Measurements from ENCODE around the gene HGFAC.

The HGFAC gene

DNA sequence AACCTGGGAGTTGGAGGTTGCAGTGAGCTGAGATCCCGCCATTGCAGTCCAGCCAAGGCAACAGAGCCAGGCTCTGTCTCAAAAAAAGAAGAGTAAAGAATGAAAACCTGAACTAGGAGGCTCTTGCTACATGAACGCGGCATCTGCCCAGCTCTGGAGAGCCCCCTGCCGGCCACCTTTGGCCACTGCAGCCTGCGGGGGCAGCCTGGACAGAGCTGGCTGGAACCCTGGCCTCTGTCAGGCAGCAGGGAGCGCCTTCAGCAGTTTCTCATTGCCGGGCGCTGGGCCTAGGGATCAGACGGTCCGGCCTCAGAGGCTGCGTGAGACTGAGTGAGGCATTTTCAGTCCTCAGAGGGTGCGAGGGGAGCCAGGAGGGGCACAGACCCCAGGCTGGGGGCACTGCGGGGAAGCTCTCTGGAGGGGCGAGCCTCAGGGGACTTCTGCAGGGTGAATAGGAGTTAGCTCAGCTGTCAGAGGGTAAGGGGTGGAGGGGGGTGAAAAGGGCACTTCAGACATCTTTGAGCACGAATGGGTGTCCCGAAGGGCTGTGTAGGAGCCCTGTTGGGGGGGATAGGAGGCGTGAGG, 38.9 kb downstream of the HGFAC start:
- TF ChIP-seq GATA2 (IDR thresholded peaks at IDR 0.05; ENCODE audit: low read depth, low read length) (no peak), GATA3 (IDR thresholded peaks at IDR 0.05; ENCODE audit: low read depth, low read length) (no peak)

DNA sequence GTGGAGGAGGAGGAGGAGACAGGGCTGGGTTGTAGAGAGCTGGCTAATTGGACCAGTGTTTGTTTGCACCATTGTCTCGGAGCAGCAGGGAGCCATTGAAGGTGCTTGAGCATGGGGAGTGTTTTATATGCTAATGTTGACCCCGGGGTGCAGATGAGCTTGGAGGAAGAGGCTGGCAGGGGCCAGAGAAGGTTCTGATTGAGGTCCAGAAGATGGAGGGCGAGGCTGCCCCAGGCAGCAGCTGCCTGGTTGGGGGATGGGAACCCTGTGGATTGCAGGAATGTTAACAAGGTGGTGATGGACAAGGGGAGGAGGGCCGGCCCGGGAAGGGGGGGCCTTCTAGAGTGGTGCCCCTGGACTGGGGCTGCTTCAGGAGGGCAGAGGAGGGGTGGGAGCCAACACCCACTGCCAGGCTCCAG, 39.4 kb downstream of the HGFAC start:
- no peak for TF ChIP-seq GATA3 (IDR thresholded peaks at IDR 0.05; ENCODE audit: low read depth, low read length)
- no peak for TF ChIP-seq GATA2 (IDR thresholded peaks at IDR 0.05; ENCODE audit: low read depth, low read length)

DNA sequence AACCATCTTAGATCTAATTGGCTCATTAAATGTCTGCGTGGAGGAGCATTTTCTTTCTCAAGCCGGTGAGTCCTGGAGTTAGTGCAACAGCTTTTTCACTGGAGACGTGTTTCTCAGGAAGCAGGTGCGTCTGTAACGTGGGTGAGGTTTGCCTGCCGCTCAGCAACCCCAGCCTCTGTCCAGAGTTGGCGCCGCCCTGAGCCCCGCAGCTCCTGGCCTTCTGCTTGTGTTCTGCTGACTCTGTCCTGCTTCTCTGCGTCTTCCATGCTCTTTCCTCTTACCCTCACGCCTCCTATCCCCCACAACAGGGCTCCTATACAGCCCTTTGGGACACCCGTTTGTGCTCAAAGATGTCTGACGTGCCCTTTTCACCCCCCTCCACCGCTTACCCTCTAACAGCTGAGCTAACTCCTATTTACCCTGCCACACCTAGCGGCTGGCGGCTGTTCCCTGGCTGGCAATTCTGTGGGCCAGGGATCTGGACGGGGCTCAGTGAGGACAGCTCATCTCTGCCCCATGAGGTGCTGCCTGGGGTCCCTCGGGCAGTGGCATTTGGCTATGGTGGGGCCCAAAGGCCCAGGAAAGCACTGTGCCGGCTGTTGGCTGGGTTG, 40.1 kb downstream of the HGFAC start:
- TF ChIP-seq GATA2 (IDR thresholded peaks at IDR 0.05; ENCODE audit: low read depth, low read length) (no peak), GATA3 (IDR thresholded peaks at IDR 0.05; ENCODE audit: low read depth, low read length) (no peak)

DNA sequence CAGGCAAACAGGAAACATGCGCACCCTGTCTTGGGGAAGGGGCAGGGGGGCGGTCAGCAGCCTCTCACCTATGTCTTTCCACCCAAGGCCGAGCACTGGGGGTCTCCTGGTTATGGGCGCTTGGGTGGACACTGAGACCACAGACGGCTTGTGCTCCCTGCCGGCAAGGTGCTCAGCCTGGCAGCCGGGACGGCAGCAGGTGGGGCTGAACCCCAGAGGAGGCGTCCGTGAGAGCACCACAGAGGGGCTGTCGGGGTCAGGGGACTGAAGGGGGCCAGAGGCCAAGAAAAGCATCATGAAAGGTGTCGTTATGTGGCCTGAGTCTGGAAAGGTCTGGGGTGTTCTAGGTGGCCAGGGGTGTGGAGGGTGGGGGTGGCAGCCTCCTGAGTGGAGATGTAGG, 40.9 kb downstream of the HGFAC start:
- TF ChIP-seq GATA3 (IDR thresholded peaks at IDR 0.05; ENCODE audit: low read depth, low read length) = no peak
- no peak for TF ChIP-seq GATA2 (IDR thresholded peaks at IDR 0.05; ENCODE audit: low read depth, low read length)

DNA sequence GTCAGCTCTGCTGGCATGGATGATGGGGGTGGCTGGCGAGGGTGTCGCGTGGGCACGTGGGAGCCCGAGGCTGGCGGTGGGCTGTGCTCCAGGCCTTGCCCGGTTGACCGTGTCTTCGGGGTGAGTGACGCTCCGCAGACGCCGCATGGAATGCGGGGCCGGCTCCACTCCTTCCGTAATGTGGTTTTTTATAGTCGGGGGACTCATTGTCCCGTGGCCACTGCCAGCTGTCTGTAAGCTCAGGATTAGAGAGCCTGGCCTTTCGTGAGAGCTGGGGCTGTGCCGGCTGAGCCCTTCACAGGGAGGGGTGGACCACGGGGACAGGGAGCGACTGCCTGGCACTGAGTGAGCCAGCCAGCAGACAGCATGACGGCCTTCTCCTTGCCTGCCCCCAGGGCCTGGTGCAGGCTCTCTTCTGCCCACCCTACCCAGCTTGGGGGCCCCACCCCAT, 41.7 kb downstream of the HGFAC start:
- no peak for TF ChIP-seq GATA3 (IDR thresholded peaks at IDR 0.05; ENCODE audit: low read depth, low read length)
- no peak for TF ChIP-seq GATA2 (IDR thresholded peaks at IDR 0.05; ENCODE audit: low read depth, low read length)

DNA sequence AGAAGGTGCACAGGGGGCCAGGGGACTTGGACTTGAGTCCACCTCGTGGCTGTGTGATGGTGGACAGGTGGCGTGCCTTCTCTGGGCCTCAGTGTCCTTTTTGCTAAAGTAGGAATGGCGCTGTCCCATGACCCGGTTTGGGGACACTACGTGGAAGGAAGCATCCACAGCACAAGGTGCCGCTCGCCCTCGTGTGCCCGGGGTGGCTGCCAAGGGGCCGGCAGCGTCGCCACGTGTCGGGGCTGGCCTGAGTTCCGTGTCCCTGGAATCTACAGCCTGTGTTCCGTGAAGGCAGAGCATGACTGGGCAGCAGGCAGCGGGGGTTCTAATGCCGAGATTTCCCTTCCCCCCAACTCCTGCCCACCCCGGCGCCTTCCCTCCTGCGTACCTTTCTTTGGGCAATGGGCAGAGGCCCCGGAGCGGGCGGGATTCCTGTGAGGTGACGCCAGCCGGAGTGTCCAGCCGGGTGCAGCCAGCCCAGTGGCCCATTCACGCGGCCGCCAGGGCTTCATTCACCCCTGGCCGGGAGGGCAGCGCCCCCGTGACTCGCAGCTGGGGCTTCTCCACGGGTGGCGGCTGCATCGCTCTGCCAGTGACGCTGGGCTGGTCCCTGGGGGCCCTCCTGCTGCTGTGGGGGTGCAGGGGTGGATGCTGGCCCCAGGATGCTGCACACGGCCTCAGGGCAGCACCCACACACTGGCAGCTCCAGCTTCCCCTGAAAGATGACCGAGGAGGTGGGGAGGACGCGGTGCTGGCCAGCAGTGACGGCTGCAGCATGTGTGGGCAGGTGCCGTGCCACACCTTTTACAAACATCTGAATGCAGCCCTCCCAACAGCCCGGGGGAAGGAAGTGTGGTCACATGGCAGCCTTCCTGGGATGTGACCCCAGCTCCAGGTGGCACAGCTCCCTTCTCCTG, 42.5 kb downstream of the HGFAC start:
- TF ChIP-seq GATA3 (IDR thresholded peaks at IDR 0.05; ENCODE audit: low read depth, low read length) (no peak), GATA2 (IDR thresholded peaks at IDR 0.05; ENCODE audit: low read depth, low read length) (no peak)

DNA sequence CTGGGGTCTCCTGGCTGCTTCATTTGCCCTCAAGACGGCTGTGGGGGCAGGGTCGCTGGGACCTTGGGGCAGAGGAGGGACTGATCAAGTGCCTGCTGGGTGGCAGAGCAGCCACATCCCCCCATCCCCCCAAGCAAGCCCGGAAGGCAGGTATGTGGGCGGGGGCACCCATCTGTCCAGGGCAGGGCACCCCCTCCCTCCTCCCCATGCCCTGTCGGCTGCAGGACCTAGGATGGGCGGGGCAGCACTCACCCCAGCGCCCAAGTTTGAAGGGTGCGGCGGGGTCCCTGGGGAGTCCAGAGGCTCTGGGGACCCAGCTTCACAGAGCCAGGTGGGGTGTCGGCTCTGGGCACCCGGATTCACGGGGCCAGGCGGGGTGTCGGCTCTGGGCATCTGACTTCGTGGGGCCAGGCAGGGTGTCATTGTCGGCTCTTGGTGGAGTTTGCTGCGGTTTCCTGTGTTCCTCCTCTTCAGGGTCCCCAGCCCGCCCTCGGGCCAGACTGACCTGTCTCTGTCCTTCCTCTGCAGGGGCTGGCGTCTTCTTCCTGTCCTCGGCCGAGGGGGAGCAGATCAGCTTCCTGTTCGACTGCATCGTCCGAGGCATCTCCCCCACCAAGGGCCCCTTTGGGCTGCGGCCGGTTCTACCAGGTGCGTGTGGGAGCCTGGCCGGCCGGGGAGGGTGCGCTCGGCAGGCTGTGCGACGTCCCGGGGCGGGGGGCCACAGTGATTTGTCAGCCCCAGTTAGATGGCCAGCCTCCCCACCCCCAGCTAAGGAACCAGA, 43.4 kb downstream of the HGFAC start:
- TF ChIP-seq GATA3 (IDR thresholded peaks at IDR 0.05; ENCODE audit: low read depth, low read length) = no peak
- TF ChIP-seq GATA2 (IDR thresholded peaks at IDR 0.05; ENCODE audit: low read depth, low read length) = no peak

DNA sequence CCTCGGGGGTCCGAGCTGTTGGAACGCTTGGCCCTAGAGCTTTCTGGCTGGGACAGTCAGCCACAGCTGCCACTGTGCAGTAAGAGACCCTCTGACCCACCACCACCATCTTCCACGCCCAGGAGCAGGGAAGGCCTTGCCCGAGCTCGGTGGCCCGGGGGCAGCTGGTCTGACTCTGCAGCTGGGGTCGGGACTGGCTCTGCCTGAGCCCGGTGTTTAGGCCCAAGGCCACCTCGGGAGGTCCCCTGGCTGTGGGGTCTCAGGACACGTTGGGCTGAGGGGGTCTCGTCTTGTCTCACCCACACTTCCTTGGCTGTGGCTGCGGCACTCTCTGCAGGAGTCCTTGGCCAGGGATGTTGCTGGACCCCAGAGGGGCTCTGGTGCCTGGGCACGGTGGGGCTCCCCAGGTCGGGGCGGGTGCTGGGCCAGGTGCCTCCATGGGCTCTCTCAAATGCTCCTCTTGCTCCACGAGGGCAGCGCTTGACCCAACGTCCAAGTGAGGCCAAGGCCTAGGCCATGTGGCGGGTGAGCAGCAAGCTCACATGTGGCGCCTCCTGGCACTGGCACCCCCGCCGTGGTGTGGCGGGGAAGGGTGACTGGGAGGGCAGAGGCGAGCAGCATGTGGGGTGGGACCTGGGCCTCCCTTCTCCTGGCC, 44.2 kb downstream of the HGFAC start:
- TF ChIP-seq GATA2 (IDR thresholded peaks at IDR 0.05; ENCODE audit: low read depth, low read length) = no peak
- TF ChIP-seq GATA3 (IDR thresholded peaks at IDR 0.05; ENCODE audit: low read depth, low read length) = no peak

DNA sequence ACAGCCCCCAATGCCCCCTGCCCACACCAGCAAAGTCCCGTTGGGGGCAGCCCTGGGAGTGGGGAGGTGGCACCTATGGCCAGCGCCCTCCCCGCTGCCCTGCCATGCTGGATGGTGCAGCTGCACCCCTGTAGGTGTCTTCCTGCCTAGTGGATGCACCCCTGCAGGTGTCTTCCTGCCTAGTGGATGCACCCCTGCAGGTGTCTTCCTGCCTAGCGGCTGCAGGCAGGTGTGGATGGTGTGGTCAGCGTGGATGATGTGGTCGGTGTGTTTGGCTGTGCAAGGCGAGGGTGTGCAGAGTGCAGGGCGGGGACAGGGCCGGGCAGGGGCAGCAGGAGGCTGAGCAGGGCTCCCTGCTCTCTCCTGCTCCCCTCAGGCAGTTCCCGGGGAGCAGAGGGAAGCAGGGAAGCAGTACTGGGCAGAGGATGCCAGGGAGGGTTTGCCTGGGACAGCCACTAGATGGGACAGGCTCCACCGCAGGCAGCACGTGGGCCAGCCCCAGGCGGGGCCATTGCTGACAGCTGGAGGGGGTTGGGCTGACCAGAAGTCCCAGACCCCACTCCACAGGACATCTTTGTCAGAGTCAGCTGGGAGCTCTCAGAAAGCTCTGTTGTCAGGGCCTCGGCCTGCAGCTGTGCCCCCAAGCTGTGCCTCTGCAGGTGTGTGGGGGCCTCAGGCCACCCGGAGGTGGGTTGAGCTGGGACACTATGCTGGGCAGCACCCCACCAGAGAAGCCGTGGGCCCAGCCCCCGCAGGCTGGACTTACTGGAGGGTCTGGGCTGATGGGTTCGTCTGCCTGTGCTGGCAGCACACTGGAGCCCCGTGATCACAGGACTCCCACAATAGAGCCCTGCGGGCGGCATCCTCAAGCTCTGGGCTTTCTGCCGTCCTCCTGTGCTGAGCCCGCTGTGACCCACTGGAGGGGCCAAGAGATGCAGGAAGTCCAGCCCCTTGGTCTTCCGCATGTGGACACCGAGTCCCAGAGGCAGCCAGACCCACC, 45.1 kb downstream of the HGFAC start:
- TF ChIP-seq GATA2 (IDR thresholded peaks at IDR 0.05; ENCODE audit: low read depth, low read length) = no peak
- no peak for TF ChIP-seq GATA3 (IDR thresholded peaks at IDR 0.05; ENCODE audit: low read depth, low read length)

DNA sequence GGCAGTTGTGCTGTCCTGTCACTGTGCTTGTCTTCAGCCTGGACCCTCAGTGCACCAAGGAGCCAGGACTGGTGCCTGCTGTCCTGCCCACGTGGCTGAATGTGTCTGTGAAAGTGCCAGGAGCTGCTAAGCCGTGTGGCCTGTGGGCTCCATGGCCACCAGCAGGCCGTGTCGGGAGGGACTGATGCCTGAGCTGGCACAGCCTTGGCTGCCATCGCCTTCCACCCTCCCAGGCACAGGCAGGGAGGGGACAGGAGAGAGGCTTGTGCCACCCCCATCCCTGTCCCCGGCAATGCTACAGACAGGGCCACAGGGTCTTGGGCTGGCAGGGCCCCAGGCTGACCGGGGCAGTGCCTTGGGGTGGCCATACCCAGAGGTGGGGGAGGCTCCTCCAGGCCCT, 46.1 kb downstream of the HGFAC start:
- no peak for TF ChIP-seq GATA2 (IDR thresholded peaks at IDR 0.05; ENCODE audit: low read depth, low read length)
- no peak for TF ChIP-seq GATA3 (IDR thresholded peaks at IDR 0.05; ENCODE audit: low read depth, low read length)

DNA sequence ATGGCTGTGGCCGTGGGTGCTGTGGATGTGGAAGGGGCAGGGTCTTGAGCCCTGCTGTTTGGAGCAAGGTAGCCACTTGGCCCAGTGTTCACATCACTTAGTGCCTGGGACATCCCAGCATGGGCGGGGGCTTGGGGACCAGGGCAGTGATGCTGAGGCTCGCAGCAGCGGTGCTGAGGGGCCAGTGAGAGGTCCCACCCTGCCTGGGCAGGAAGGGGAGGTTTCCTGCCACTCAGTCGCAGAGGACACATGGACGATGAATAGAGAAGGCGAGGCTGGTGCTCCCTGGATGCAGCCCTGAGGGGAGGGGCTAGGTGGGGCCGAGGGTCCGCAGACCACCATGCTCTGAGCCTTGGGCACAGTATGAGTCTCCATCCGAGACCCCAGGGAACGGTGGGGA, 47.1 kb downstream of the HGFAC start:
- TF ChIP-seq GATA2 (IDR thresholded peaks at IDR 0.05; ENCODE audit: low read depth, low read length) = no peak
- no peak for TF ChIP-seq GATA3 (IDR thresholded peaks at IDR 0.05; ENCODE audit: low read depth, low read length)

DNA sequence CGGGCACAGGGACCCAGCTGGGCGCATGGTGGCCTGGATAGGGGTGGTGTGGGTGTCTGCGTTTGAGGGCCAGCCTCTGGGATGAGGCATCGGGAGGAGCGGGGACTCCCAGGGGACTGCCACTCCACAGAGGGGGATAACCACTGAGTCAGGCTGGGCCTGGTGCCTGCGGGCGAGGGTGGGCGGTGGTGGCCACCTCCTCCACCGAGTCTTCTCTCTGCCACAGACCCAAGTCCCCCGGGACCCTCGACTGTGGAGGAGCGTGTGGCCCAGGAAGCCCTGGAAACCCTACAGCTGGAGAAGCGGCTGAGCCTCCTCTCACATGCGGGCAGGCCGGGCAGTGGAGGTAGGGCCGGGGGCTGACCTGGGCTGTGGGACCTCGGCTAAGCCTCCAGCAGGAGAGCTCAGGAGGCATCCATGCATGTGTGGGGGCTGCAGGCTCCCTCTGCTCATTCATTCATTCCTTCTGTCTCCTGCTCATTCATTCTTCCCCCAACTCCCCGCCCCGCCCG, 47.7 kb downstream of the HGFAC start:
- TF ChIP-seq GATA3 (IDR thresholded peaks at IDR 0.05; ENCODE audit: low read depth, low read length) (no peak), GATA2 (IDR thresholded peaks at IDR 0.05; ENCODE audit: low read depth, low read length) (no peak)
